Measurements from ENCODE around the gene CLDN1.

Gene CLDN1, protein sequence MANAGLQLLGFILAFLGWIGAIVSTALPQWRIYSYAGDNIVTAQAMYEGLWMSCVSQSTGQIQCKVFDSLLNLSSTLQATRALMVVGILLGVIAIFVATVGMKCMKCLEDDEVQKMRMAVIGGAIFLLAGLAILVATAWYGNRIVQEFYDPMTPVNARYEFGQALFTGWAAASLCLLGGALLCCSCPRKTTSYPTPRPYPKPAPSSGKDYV

DNA sequence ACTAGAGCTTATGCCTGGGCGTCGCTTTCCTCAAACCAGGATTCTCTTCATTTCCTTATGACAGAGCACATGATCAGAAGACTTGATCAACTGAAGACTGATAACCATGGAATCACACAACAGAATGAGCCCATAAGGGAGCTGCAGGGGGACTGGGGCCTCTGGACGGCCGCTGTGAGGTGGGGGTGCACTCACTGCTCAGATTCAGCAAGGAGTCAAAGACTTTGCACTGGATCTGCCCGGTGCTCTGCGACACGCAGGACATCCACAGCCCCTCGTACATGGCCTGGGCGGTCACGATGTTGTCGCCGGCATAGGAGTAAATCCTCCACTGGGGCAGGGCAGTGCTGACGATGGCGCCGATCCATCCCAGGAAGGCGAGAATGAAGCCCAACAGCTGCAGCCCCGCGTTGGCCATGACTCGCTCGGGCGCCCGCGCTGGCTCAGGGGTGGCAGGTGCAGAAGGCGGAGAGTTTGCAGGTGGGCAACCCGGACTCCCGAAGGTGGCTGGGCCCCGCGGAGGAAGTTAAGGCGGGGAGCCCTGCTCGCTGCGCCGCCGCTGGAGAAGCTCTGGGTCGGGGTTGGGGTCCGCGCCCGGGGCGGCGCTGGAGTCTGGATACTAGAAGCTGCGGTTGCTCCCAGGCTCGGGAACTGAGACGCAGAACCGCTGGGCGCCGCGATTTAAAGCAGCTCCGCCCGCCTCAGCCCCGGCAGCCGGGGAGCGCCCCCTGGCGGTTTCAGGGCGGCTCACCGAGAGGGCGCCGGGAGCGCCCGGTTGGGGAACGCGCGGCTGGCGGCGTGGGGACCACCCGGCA is at the start of gene CLDN1:
TSS of gene CLDN1 (minus strand) at position 658 of the 815 bp plus-strand sequence. CDS start at position 418, 240 bp downstream.
- no peak for DNase-seq

DNA sequence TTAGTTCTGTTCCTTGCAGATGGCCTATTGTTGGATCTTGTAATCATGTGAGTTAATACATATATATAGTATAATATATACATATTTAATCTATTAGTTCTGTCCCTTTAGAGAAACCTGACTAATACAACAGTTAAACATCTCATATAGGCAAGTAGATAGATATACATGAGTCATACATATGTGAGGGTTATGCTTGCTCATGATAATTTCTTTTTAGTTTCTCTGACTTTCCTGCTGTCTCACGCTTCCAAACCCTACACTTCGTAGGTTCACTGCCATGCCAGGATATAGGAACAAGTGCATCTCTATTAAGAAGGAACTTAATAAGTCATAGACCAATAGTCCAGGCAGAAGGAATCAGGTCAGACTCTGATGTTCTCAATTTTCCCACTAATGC is 48.9 kb upstream of the CLDN1 start:
- DNase-seq: no peak

DNA sequence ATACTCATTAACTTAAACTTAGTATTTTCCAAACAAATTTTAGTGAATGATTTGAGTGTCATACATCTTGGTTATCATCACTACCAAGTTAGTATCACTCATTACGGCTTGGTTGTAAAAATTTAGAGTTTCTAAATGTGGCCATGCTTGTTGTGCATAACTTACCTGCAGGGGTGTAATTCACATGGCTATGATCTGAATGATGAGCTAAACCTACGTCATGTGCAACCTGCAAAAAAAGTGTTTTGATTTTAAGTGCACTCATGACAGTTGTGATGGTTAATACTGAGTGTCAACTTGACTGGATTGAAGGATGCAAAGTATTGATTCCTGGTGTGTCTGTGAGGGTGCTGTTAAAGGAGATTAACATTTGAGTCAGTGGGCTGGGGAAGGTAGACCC is 48.1 kb upstream of the CLDN1 start:
- DNase-seq: no peak

DNA sequence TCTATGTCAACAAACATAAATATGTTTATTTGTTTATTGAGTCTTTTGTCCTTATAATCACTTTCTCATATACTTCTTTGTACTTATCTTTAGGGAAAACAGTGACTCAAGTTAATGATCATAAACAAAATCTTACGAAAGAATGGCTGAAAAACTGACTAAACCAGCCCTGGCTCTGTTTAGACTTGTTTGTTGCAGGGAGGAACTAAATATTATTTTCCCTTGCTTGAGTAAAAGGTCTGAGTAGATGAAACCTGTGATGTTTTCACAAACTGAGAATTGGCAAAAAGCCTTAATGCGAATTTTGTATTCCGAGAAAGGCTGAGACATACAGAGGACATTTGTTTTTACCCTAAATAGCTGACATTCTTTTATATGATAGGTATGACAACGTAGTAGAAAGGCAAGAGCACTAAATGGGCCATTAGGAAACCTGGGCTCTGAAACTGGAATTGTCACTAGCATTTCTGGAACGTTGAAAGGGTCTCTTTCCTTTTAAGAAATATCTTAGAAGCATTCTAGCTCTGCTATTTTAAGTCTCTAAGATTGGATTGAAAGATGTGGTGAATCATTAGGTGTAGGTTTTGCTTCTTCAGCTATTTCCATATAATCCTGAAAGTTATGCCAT is 47.5 kb upstream of the CLDN1 start:
- no peak for DNase-seq

DNA sequence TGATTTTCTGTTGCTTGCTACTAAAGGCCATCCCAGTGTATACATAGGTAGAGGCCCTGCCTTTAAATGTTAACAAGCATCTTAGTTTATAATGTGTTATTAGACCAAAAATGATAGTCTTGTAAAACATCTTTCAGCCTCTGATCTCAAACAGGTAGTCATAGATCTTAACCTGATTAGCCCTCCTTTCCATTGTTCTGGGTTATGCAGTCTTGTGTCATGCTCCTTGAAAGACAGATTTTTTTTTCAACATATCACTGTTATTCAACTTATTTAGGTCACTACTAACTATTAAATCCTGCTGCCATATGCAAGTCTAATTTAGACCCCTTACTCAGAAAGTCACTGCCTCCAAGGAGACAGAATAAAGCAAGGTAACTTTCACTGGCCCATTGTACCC is 46.6 kb upstream of the CLDN1 start:
- DNase-seq: no peak

DNA sequence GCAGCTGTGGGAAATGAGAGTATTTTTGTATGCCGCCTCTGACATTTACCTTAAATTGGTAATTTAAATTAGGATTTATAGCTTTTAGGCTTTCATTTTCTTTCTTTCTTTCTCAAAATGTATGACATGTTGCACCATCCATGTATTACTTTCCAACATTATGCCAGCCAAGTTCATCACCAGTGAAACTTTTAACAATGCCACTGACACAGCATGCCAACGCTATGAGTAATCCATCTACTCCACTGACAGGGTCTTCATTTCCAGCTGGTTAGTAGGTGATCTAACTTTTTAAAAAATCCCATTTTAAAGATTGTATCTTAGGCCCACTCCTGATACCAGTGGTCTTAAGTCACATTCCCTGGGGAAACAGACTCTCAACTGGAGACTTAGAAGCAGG is 43.9 kb upstream of the CLDN1 start:
- DNase-seq: no peak

DNA sequence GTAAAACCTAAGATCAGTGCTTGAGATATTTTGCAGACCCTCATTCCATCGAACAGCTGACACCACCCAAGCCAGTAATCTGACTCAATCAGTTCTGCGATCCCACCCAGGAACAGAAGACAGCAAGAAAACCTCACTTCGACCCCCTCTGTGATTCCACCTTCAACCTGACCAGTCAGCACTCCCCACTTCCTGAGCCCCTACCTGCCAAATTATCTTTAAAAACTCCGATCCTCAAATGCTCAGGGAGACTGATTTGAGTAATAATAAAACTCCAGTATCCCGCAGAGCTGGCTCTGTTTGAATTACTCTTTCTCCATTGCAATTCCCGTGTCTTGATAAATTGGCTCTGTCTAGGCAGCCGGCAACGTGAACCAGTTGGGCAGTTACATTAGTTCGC is 40.0 kb upstream of the CLDN1 start:
- DNase-seq: no peak

DNA sequence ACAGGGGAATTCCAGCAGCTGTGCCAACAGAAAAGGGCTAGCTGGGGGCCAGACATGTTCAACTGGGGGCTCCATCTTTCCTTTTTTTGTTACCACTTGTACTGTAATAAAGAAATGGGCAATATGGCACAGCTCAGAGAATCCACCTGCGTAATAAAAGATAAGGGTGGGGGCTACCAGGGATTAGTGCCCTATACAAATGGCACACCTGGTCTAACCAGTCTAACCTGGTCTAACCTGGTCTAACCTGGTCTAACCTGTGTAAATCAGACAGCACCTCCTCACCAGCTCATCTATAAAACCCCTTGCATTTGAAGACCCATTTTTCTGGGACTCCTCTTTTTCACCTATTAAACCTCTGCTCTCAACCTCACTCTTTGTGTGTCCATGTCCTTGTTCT is 39.5 kb upstream of the CLDN1 start:
- no peak for DNase-seq

DNA sequence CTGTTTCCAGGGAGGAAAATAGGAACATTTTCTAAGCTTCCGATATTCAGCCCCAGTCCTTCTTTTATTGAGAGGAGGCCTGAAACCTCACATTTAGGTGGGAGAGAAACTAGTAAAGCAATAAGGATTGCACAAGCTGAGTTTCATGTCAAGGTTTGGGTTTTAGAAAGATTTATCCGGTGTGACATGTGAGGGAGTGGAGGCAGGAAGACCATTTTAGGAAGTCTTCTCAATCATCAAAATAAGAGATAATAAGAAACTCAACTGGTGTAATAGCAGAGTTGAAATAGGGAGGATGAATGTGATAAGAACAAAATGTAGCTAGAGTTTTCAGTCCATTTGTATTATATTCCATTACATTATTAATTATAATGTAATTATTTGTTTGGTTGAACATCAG is 38.0 kb upstream of the CLDN1 start:
- no peak for DNase-seq

DNA sequence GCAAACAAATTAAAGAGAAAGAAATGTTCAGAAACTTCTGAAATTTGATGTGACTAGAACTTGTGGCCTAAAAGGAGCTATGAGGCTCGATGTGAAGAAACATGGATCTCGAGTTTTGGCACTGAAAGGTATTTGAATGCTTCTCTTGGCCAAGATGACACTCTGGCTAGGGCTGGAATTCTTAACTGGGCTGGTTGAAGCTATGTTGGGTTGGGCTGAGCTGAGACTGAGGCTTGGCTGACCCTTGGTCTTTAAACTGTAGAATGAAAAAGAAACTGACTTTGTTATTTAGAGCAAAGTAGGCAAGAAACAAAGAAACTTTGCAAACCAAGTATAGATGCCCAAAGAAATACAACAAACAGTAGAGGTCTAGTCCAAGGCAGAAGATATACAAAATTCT is 37.6 kb upstream of the CLDN1 start:
- DNase-seq: no peak

DNA sequence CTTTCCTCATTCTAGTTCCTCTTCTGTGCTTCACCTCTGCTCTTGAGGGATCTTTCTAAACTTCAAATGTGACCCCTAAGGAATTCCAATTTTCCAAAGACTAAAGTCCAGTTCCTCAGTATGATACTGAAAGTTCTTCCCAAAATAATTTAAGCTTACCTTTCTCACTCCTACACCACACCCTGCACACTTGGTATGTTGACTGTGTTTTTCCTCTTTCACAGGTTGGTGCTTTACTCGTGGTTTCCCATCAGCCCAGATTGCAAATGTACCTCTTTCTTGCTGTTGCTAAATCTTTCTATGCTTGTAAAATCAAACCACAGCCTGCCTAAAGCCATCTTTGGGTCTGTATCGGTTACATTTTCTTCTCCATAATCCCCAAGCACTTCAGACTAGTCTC is 35.2 kb upstream of the CLDN1 start:
- DNase-seq: no peak

DNA sequence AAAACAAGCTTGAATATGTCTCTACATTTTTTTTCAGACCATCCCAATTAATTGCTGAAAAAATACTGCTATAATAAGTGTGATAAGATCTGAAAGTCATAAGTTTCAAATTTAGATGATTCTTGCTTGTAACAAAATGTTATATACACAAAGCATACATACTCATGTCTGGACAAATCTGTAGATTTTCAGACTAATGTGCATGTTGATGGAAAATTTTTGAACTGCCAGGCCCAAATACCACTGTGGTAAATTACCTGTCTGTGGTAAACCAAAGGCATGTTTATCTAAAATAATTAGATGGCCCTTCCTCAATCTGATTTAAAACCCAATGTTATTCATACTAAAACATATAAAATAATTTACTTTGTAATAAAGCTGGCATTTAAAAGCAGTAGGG is 34.0 kb upstream of the CLDN1 start:
- no peak for DNase-seq

DNA sequence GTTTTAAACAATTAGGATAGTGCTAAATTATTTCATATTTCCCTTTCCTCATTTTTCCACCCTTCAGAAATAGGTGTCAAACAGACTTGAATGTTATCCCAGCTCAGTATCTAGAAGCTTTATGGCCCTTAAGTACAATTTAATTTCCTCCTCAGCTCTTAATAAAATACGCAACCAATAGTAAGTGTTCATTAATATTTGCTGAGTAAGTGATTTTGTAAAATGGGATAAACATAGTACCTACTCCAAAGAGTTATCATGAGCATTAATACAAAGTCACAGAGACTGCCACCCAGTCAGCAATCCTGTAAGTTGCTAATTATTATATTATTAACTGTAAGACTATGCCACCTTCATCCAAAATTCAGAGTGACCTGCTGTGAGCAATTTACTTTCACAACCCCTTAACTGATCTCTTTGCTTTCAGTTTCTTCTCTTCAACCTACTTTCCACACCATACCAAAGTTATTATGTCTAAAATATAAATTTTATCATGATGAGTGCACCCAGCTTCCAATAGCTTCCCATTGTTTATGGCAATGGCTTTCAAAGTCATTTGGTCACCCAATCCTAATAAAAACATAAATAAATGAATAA is 30.7 kb upstream of the CLDN1 start:
- no peak for DNase-seq

DNA sequence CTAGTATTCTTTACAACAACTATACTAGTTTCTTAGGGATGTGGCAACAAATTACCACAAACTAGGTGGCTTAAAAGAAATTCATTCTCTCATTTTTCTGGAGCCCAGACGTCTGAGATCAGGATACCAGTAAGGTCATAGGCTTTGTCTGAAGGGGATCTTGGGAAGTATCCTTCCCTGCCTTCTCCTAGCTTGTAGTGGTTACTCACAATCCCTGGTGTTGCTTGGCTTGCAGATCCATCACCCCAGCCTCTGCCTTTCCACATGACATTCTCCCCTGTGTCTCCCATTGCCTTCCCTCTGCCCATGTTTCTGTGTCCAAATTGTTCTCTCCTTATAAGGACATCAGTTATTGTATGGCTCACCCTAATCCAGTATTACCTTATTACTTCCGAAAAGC is 24.3 kb upstream of the CLDN1 start:
- no peak for DNase-seq

DNA sequence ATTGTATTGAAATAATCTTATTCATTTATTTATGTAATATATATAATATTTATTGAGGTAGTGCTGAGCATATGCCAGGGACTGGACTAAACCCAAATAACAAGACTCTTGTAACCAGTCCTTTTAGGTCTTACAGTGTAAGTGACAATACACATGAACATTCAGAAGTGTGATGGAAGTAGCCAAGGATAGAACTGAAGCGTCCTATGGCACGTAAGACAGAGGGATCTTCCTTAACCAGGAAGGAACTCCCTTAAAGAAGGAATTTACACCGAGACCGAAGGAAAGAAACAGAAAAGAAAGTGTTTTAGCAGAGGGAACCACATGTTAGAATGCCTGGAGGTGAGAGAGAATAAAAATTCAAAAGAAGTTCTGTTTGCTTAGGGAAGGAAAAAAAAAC is 23.6 kb upstream of the CLDN1 start:
- DNase-seq: no peak

DNA sequence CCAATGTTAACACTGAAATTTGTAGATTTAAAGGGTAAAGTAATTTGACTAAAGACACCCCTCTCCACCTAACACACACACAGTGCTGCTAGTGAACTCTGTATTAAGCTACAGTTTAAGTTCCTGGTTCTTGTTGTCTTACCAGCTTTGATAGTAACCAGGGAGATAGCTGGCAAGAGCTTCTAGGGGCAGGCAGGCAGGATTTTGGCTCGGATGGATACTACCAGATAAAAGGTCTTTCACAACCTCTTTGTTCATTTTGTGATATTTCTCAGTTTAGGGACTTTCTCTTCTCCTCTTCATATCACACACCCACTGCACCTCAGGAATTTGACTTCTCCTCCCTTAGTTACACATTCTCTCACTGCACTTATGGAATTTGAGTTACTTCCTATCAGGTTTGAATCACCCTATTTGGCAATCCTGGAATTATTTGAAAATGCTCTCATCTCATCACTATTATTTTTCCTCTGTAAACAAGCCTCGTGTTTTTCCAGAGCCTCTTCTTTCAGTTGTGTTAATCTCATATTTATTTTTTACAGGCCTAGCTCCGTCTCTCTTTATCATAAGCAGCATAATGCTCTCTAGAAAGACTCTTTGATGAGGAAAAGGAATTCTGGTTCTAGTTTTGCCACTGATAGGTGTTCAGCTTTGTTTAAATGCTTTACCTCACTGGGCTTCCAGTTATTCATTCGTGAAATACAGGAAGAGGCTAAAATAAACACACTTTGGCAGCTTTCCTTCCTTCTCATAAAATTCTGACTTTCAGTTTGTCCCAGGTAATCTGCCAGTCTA is 23.0 kb upstream of the CLDN1 start:
- no peak for DNase-seq

DNA sequence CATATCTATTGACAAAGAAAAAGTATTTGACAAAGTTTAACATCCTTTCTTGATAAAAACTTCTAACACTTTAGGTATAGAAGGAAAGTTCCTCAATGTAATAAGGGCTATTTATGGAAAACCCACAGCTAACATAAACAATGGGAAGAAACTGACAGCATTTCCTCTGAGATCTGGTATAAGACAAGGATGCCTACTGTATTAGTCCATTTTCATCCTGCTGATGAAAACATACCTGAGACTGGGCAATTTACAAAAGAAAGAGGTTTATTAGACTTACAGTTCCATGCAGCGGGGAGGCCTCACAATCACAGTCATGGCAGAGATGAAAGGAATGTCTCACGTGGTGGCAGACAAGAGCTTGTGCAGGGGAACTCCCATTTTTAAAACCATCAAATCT is 17.8 kb upstream of the CLDN1 start:
- DNase-seq: no peak

DNA sequence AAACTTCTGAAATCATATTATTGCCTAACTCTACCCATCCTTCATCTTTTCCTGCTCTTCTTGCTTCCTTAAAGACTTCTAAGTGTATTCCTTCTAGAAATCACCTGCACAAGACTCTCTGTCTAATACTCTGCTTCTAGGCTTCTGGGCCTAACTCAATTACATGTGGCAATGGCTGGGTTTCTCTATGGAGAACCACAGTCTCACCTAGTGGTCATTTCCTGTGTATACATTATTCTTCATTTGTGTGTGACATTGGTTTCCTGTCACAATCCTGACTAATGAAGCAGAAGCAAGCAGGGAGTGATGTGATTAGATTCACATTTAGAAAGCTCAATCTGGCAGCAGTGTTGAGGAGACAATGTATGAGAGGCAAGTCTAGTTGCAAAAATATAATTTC is 16.9 kb upstream of the CLDN1 start:
- DNase-seq: no peak

DNA sequence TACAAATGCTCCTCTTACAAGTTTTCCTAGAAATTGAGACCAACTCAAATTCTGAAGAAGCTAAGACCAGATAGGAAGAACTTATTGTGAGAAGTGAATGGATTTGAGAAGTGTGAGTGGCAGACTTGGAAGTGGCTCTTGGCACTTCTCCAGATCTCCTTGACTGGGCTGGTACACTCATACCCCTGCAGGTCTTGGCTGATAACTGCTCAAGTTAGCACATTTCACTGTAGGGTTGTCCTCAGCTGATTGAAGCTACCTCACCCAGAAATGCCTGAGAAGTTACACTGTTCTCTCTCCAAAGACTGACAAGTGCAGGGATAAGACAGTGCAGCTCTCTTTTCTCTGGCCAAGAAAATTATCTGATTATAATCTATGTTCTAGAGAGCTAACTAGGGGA is 16.5 kb upstream of the CLDN1 start:
- no peak for DNase-seq

DNA sequence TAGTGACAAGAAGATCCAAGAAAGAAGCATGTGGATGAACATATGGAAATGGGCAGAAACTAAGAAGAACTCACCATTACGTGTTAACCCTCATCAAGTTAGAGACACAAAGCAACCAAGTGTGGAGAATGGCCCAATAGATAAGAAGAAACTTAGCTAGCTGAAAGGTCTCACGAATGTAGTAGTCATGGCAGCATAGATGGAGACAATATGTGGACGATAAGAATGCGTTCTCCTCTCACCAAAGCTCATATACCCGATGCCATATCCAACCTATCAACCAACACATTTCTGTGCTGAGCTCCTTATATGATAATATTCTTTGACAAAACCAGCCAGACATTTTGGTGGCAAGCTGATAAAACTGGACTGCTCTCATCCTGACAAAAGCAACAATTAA is 15.1 kb upstream of the CLDN1 start:
- DNase-seq: no peak

DNA sequence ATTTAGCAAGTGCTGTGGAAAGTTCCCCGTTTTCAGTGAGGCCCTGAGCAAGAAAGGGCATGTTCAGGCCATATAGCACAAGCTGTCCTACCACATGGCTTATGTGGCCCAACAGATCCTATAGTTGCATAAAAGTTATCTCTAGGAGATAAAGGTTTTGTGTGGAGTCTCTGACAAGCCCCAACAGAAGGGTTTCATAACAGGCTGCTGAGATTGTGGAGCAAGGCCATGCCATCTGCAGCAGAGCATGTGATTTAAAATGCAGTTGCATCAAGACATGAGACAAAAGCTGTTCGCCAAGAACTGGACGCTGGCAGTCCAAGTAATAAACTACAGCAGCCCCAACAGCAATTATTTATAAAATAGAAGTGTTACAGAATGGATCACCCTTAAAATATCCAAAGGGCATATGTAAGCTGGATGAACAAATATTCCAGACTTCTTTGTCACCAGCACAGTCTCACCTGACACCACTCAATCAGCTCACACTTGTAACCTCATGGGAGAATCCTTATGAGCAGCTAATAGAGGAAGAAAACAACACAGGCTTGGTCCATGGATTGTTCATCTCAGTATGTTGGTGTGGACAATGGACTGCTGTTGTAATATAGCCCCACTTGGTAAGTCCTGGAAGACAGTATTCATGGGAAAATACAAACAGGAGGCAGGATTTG is 14.4 kb upstream of the CLDN1 start:
- no peak for DNase-seq

DNA sequence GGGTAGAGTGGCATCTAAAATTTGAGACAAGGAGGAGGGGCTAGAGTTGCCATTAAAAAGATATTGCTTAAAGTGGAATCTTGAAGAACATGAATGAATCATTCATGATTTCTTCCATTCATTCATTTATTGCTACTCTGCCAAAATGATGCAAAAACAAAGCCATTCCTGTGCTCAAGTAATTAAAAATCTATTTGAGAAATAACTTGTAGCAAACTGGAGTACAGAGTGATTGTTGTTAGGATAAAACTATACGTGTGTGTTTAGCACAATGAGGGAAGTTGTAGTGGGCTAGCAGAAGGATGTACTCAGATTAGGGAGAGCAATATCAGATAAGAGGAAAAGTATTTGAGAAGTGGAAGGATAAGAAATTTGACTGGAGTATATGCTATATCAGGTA is 11.7 kb upstream of the CLDN1 start:
- DNase-seq: no peak

All from NCI-H2029 treated with DMSO at 0.1 percent for 48 hours (cell line).